Measurements from ENCODE around the gene HOXB7. TPM values are rescaled to one million over a fixed set of nuclear protein-coding genes. Genes with fewer than 3 reads are reported as not detected.

The HOXB7 gene
- polyA plus RNA-seq, 3 donors = 1.6 to 18.1 (median 14.6) TPM

- 6 to 10% (median 8%) methylated on average over 42 to 43 of the region's 43 CpGs for WGBS, 3 donors
These were observed 34.1 kb downstream of the HOXB7 start for GRCh38 chr17:48576479-48577309.

DNA sequence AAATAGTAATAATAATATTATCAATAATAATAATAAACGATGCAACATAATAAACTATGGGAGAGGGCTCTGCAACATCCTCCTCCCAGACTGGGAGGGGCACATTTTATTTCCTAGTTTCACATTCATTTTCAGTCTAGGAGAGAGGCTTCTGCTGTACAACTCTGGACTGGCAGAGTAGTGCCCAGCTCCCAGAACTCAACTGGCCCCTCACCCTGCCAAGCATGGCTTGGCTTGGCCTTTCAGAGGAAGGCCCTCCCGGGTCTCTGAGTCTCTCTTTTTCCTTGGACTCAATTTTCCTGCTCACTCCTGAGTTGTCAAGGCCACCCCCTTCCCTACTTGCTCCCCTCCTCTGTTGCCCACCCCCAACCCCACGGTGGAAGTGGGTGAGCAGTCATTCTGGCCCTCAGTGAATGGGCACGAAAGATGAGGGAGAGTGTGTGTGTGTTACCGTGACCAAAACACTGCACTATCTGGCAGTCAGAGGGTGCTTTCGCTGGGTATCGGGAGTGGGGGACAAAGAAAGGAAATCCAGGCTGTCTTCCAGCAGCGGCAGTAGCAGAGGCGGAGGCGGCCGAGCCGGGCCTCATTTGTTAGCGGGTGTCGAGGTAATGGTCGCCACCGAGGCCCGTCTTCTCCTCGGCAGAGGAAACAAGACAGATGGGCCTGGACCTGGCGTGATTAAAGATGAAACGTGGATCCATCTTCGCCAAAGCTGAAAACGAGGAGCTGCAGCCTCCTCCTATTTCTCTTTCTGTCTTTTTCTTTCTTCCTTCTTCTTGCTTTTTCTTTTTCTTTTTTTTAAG lies 34.9 kb downstream of the HOXB7 start:
- 14 to 26% (median 18%) methylated on average over 22 of the region's 22 CpGs for WGBS, 3 donors
- H3K27ac ChIP-seq (ENCODE audit: low read depth, low read length) = peak overlapping the region; percentile 11

More at GRCh38 chr17:48576479-48577309, 34.1 kb downstream of the HOXB7 start:
- peak overlapping the region; percentile 49 for H3K27ac ChIP-seq (ENCODE audit: low read depth, low read length)

DNA sequence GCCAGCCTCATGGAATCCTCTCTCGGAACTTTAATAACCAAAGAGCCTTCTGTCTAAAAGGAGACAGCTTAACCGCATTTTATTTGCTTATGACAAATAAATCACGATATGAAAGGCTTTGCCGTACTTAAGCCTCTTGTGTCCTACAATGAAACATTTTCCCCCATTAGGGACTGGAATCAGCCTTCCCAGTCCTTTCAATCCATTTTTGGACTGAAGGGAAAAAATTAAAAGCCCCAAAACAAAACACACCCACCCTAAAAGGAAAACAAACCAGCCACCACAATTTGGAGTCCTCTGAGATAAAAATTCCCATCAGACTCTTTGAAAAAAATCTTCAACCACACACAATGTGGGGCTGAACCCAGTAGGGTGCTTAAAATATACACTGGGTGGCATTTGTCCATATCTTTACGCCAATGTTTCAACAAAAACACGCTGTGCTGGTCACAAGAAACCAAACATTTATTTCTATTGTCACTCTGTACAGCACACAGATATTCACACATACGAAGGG lies 35.7 kb downstream of the HOXB7 start:
- peak overlapping the region; percentile 40 for H3K27ac ChIP-seq (ENCODE audit: low read depth, low read length)

DNA sequence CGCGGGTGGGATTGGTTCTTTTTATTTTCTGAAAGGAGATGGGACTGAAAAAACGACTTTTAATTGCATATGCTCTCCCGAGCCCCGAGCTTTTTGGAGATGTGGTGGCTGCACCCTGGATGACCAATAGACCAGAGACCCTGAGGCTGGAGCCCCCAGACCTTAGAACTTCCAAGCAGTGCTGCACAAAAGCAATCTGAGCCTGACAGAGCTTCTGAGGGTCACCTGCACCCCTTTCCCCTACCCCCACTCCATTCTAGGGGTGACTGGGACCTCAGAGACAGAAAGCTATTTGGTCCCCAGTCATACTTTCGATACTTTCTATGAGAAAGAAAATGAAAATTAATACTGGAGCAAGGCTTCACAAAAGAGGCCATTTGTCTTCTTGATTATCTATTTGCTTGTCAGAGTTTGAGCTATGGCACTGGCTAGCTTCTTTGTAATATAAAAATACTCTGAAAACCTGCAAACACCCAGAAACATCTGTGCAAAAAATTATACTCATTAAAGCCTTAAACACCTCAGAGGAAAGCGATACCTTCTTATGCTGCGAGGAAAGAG lies 36.2 kb downstream of the HOXB7 start:
- peak overlapping the region; percentile 40 for H3K27ac ChIP-seq (ENCODE audit: low read depth, low read length)
- WGBS, 3 donors = 22 to 63% (median 61%) methylated on average over 8 of the region's 8 CpGs

More for the DNA sequence above, 35.7 kb downstream of the HOXB7 start:
- 23 to 54% (median 54%) methylated on average over 7 of the region's 7 CpGs for WGBS, 3 donors

- 53 to 62% (median 59%) methylated on average over 1 of the region's 1 CpG for WGBS, 3 donors
- H3K27ac ChIP-seq (ENCODE audit: low read depth, low read length) = peak overlapping the region; percentile 32
These were observed 38.9 kb downstream of the HOXB7 start for GRCh38 chr17:48571826-48572417.

DNA sequence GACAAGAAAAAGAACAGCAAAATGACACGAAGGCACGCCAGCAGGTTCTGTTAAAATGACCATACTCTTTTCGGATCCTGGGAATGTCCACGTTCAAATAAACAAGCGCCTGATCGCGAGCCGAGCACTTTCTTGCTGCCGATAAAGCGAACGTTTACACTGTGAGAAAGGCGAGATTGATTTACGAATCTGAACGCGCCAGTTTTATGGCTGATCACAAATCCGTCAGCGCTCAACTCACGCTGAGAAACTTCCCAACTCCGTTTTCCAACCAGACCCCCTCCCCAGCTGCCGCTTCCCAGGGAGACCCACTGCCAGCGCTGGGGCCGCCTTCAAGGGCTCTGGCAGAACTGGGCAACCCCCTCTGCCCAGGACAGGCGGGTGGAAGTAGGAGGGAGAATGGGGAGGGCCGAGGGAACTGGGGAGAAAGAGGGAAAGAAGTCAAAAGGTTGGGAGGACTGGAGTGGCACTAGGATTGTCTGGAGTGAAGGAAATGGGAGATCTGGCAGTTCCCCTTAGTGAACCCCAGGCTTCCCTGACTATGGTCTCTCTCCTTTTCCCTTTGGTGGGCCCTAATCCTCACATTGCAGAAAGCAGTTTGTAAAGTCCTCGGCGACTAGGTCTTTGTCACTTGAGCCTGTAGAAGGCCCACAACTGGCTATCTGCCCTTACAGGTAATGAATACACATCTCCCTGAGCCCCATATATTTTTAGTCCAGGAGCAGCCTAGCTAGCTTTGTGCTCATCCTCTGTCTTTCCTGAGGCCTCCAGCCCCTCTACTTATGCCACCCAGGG lies 39.6 kb downstream of the HOXB7 start:
- peak overlapping the region; percentile 33 for H3K27ac ChIP-seq (ENCODE audit: low read depth, low read length)
- WGBS, 3 donors = 10 to 48% (median 41%) methylated on average over 26 of the region's 26 CpGs

GRCh38 chr17:48570325-48571023 lies 40.3 kb downstream of the HOXB7 start:
- 15 to 39% (median 24%) methylated on average over 19 of the region's 19 CpGs for WGBS, 3 donors
- peak overlapping the region; percentile 47 for H3K27ac ChIP-seq (ENCODE audit: low read depth, low read length)

GRCh38 chr17:48569674-48570324 lies 41.0 kb downstream of the HOXB7 start:
- 21 to 56% (median 51%) methylated on average over 6 of the region's 6 CpGs for WGBS, 3 donors
- H3K27ac ChIP-seq (ENCODE audit: low read depth, low read length) = peak overlapping the region; percentile 47

DNA sequence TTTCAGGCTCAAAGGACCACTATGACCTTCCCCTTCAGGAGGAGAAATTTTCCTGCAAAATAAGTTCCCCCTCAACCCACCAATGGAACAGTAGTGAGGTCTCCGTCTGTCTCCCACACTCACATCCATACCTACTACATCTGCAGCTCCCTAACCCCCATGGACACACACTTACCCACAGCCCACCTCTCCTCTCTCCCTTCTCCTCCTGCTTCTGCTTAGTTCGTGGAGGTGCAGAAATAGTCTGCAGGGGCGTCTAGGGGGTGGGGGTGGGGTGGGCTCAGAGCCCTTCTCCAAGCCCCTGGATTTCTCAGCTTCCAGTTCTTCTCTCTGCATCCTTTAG lies 41.6 kb downstream of the HOXB7 start:
- 15 to 45% (median 39%) methylated on average over 3 of the region's 3 CpGs for WGBS, 3 donors
- no peak overlapping the region for H3K27ac ChIP-seq (ENCODE audit: low read depth, low read length)

DNA sequence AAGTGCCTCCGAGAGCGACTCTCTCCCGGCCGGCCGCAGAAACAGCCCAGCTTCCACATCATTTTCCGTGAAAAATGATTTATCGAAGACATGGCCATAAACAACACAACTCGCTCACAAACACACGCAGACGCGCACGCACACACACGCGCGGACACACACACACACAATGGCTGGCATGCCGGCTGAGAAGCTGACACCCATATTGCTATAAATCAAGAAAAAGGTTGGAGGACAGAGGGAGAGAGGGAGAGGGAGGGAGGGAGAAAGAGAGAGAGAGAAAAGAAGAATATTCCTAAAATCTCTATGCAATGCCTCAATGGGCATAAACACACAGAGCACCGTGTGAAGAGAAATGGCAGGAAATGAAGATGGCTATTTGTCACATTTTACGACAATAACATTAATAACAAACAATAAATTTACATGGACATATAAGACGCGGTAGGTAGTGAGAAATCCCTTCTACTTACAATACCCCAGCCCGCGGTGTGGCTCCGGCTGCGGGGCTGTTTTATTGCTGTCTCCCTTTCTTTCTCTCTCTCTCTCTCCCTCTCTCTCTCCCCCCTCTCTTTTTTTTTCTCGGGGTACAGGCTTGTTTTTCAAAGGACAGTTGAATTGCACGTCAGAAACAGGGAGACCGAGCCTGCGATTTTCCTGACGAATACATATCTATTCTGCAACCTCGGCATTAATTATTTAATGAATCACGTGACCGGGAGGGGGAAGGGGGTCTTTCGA lies 42.1 kb downstream of the HOXB7 start:
- 8 to 17% (median 14%) methylated on average over 33 of the region's 33 CpGs for WGBS, 3 donors
- peak overlapping the region; percentile 17 for H3K27ac ChIP-seq (ENCODE audit: low read depth, low read length)

DNA sequence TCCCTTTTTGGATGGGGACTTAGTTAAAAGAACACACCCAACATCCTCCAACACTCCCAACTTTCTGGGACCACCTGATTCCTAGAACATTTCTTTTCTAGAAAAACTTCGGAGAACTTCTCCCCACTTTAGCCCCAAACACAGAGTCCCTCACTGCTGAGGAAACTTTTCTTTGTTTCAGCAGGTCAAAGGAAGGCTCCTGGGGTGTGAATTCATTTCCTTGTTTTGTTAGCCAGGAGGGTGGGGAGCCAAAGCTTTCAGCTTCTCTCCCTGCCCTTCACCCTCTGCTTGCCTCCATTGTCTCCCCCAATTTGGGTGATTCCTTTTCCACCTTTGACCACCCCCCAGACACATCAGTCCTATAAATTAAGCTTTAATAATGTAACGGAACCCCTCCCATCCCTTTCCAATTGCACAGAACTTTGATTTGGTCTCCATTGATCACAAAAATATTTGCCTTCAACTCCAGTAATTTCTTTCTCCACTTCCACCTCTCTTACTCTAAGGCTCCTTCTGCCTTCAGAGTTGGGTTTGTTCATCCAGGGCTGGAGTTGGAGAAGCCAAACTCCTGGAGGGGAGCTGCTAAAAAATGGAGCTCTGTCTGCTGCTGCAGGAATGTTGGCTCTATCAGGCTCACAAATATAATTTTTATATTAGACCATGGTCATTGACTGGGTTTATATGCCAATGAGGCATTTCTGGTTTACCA lies 43.0 kb downstream of the HOXB7 start:
- peak overlapping the region; percentile 18 for H3K27ac ChIP-seq (ENCODE audit: low read depth, low read length)
- 15 to 63% (median 61%) methylated on average over 2 of the region's 2 CpGs for WGBS, 3 donors

- no peak overlapping the region for H3K27ac ChIP-seq (ENCODE audit: low read depth, low read length)
- WGBS, 3 donors = 44 to 74% (median 72%) methylated on average over 6 of the region's 6 CpGs
These were observed 43.6 kb downstream of the HOXB7 start for GRCh38 chr17:48567209-48567608.

GRCh38 chr17:48566717-48567116 lies 44.1 kb downstream of the HOXB7 start:
- H3K27ac ChIP-seq (ENCODE audit: low read depth, low read length) = no peak overlapping the region
- 33 to 57% (median 45%) methylated on average over 2 of the region's 2 CpGs for WGBS, 3 donors

DNA sequence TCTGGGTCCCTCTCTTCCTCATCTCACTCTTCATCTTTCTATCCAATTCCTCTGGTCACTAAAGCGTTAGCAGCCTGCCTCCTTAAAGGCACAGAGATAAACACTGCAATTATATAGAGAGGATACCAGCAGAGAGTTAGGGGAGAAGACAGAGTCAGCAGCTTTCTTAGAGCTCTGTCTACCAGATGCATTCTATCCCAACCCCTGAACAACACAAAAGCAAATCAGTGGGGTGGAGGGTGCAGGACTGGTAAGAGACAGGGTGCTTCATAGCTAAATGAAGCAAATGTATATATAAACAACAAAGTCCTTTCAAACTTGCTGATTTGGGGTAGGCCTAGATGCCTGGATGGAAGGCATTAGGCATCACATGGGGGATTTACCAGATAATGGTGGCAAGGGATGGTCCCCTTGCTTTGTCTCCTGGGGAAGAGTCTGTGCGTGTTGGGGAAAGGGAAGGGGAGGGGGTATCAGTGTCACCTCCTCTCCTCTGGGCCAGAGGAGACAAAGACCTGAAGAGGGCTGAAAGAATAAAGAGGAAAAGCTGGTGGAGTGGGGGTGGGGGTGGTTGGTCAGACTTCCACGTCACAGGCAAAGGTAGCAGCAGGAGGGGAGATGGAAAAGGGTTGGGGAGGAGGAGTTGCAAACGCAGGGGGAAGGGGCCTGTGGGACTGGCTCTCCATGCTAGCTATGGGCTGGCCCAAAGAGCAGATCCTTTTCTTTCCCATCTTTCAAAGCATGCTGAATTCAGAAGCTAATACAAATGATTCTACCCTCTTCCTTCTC lies 44.7 kb downstream of the HOXB7 start:
- no peak overlapping the region for H3K27ac ChIP-seq (ENCODE audit: low read depth, low read length)
- WGBS, 3 donors = 41 to 80% (median 67%) methylated on average over 4 of the region's 4 CpGs

DNA sequence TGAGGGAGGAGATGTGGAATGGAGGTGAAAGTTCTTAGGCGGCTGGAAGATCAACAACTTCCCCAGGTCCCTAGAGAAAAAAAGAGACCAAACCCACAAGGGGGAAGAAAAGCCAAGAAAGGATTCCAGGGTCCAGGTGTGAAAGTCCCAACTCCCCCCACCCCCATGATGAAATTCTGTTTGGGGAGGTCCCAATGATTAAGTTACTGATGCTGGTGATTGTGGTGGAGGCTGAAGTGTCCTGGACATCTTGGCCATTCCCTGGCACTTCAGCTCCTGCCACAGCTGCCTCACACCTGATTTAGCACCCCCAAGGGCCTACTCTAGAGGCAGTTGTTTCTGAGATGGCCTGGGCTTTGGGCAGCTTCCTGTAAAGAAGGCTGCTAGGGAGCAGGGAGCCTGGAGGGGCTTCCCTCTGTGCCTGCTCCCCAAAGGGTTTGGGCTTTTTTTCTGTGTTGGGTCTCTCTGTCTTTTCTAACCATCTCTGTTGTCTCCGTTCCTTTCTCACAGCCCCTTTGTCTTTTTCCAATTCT lies 45.7 kb downstream of the HOXB7 start:
- no peak overlapping the region for H3K27ac ChIP-seq (ENCODE audit: low read depth, low read length)
- 43 to 66% (median 55%) methylated on average over 2 of the region's 2 CpGs for WGBS, 3 donors

Data from adipose tissue (tissue), 3 donors.